ENCODE measurements around the gene CDYL2. TPM values are rescaled to one million over a fixed set of nuclear protein-coding genes. Genes with fewer than 3 reads are reported as not detected.

The CDYL2 gene
- total and polyA plus RNA-seq, 8 donors, result 4.6 to 16.0 (median 5.7) TPM

GRCh38 chr16:80604600-80605355 is 199.6 kb downstream of the CDYL2 start:
- no peaks in the 10 kb centered on the region for H3K4me1 ChIP-seq
- no peak for DNase-seq
- H3K27ac ChIP-seq, result no peak overlapping the region
- H3K27me3 ChIP-seq, result no peaks in the 10 kb centered on the region
- no peak for ATAC-seq
- no peak for TF ChIP-seq CTCF (IDR thresholded peaks at IDR 0.05)
- H3K4me3 ChIP-seq, result no peak overlapping the region
- intact Hi-C loops (cut with DNase I), result no loop called here
- H3K36me3 ChIP-seq, result peaks cover 0 to 37% of the 10 kb centered on the region in 2 donors
- H3K9me3 ChIP-seq, result no peaks in the 10 kb centered on the region

DNA sequence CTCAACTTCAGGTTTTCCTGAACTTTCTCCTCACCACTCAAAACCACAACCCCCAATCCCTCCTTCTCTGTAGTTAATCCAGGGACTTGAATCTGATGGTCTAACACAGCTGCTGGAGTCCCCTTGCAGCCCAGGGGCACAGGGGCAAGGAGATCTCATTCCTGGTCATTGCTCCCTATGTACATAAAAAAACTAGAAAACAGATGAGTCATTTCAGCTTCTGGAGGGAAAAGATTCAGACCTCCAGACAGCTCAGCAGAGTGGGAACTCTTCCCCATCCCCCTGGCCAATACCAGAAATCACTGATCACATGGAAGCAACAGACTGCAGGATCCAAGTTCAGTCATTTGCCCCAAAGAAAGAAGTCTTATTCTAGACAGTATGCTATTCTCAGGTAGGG is 201.5 kb downstream of the CDYL2 start:
- intact Hi-C loops (cut with DNase I), result no loop called here
- Histone ChIP-seq H3K27ac (no peak overlapping the region), H3K4me3 (no peak overlapping the region), H3K9me3 (no peaks in the 10 kb centered on the region), H3K27me3 (no peaks in the 10 kb centered on the region), H3K36me3 (peaks cover 0 to 32% of the 10 kb centered on the region in 2 donors), H3K4me1 (no peaks in the 10 kb centered on the region)
- TF ChIP-seq CTCF (IDR thresholded peaks at IDR 0.05), result no peak
- DNase-seq, result no peak
- ATAC-seq, result no peak

- no peak for TF ChIP-seq CTCF (IDR thresholded peaks at IDR 0.05)
- no peak for DNase-seq
- no peak for ATAC-seq
Observed at GRCh38 chr16:80601182-80601581, 203.2 kb downstream of the CDYL2 start.

DNA sequence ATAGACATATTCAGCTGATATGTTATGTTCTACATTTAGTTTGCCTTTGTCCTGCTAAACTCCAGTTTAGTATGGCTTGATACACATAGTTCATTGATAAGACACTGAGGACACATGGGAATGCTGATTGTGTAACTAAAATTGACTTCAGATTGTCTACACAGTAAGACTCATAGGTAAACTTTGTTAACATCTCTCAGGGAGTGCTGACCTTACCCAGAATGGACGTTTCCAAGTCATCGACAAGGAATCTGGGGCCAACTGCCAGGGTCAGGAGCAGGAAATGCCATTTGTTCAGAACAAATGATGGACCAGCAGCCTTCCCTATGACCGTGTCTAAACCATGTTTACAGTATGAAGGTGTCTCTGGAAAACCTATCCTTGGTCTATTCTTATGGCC is 204.9 kb downstream of the CDYL2 start:
- Histone ChIP-seq H3K9me3 (no peaks in the 10 kb centered on the region), H3K27ac (no peak overlapping the region), H3K4me1 (no peaks in the 10 kb centered on the region), H3K4me3 (no peak overlapping the region), H3K36me3 (peaks cover 0 to 10% of the 10 kb centered on the region in 2 donors), H3K27me3 (no peaks in the 10 kb centered on the region)
- TF ChIP-seq CTCF (IDR thresholded peaks at IDR 0.05), result no peak
- intact Hi-C loops (cut with DNase I), result no loop called here
- DNase-seq (no peak), ATAC-seq (no peak)

More at GRCh38 chr16:80601182-80601581, 203.2 kb downstream of the CDYL2 start:
- no peaks in the 10 kb centered on the region for H3K4me1 ChIP-seq
- H3K36me3 ChIP-seq, result peaks cover 0 to 17% of the 10 kb centered on the region in 2 donors
- H3K27me3 ChIP-seq, result no peaks in the 10 kb centered on the region
- no peak overlapping the region for H3K27ac ChIP-seq
- intact Hi-C loops (cut with DNase I), result no loop called here
- no peaks in the 10 kb centered on the region for H3K9me3 ChIP-seq
- no peak overlapping the region for H3K4me3 ChIP-seq

GRCh38 chr16:80596507-80597207 is 207.7 kb downstream of the CDYL2 start:
- H3K27ac ChIP-seq, result no peak overlapping the region
- H3K9me3 ChIP-seq, result no peaks in the 10 kb centered on the region
- intact Hi-C loops (cut with DNase I), result no loop called here
- no peaks in the 10 kb centered on the region for H3K27me3 ChIP-seq
- H3K4me3 ChIP-seq, result no peak overlapping the region
- no peaks in the 10 kb centered on the region for H3K36me3 ChIP-seq
- DNase-seq, result no peak
- H3K4me1 ChIP-seq, result no peaks in the 10 kb centered on the region
- ATAC-seq, result no peak
- TF ChIP-seq CTCF (IDR thresholded peaks at IDR 0.05), result no peak
